WTC11 (cell line): ENCODE results near the gene DPP9. TPM values are rescaled to one million over a fixed set of nuclear protein-coding genes. Genes with fewer than 3 reads are reported as not detected.
"Not testable (repeated sequence)": the region's sequence is repeated elsewhere in the genome, so short reads cannot be mapped to it uniquely, and the experiment has no call there.

Experiments used
- ATAC-seq: fragments of 200-7000 bp; cut with Tn5 transposase; 2 replicates; pipeline ENCODE4 v1.10.0; 2021; ENCODE audit warnings: mild to moderate bottlenecking, moderate library complexity
- CTCF ChIA-PET: fragments of 300-600 bp; sonication (Branson Sonifier 250); formaldehyde crosslinking; loops from one replicate; lab custom pipeline; 2021; ENCODE audit warnings: antibody characterized with exemption; lab: Charles Lee
- POLR2A ChIA-PET: fragments of 350-600 bp; sonication (Branson Sonifier 250); formaldehyde crosslinking; loops from one replicate; lab custom pipeline; 2021; ENCODE audit warnings: antibody characterized with exemption; lab: Charles Lee
- DNase-seq: peaks from one replicate; pipeline ENCODE4 v3.0.0; 2021; ENCODE audit warnings: low spot score
- H3K27ac Mint-ChIP-seq: 2 replicates; pipeline ENCODE4 v1.8.0; 2021; ENCODE audit warnings: mixed read lengths
- H3K27me3 Mint-ChIP-seq: 2 replicates; pipeline ENCODE4 v1.8.0; 2021; ENCODE audit warnings: low read depth, mild to moderate bottlenecking, moderate library complexity, mixed read lengths
- H3K36me3 Mint-ChIP-seq: 2 replicates; pipeline ENCODE4 v1.8.0; 2021; ENCODE audit warnings: mixed read lengths
- H3K4me1 Mint-ChIP-seq: 2 replicates; pipeline ENCODE4 v1.8.0; 2022; ENCODE audit warnings: mixed read lengths
- H3K4me3 Mint-ChIP-seq: 2 replicates; pipeline ENCODE4 v1.8.0; 2021; ENCODE audit warnings: mild to moderate bottlenecking, moderate library complexity, mixed read lengths
- H3K9me3 Mint-ChIP-seq: 2 replicates; pipeline ENCODE4 v1.8.0; 2021; ENCODE audit warnings: mixed read lengths
- ATF3 ChIP-seq: sonication (generic); formaldehyde crosslinking; conservative IDR thresholded peaks from 2 replicates; pipeline ENCODE4 v1.8.1; 2022; ENCODE audit warnings: mild to moderate bottlenecking, missing genetic modification reagents
- ATF6 ChIP-seq: sonication (generic); formaldehyde crosslinking; IDR thresholded peaks from 2 replicates; pipeline ENCODE4 v1.8.1; 2023; ENCODE audit warnings: mild to moderate bottlenecking, missing genetic modification reagents
- E2F1 ChIP-seq: sonication (generic); formaldehyde crosslinking; IDR thresholded peaks from 2 replicates; pipeline ENCODE4 v1.8.0; 2022; ENCODE audit warnings: mild to moderate bottlenecking, missing genetic modification reagents
- ELF4 ChIP-seq: sonication (generic); formaldehyde crosslinking; IDR thresholded peaks from 2 replicates; pipeline ENCODE4 v1.8.1; 2022; ENCODE audit warnings: low read depth, mild to moderate bottlenecking, moderate library complexity, missing genetic modification reagents
- GRHL2 ChIP-seq: fragments of 250-450 bp; sonication (Bioruptor Pico); IDR thresholded peaks from 2 replicates; pipeline ENCODE4 v1.8.0; 2022; ENCODE audit warnings: mild to moderate bottlenecking, moderate library complexity; ENCODE audit not compliant: insufficient replicate concordance, severe bottlenecking
- IRF2 ChIP-seq: sonication (generic); formaldehyde crosslinking; IDR thresholded peaks from 2 replicates; pipeline ENCODE4 v1.8.0; 2022; ENCODE audit warnings: low read depth, missing genetic modification reagents, borderline replicate concordance
- JUN ChIP-seq: sonication (generic); formaldehyde crosslinking; IDR thresholded peaks from 2 replicates; pipeline ENCODE4 v1.8.0; 2023; ENCODE audit warnings: mild to moderate bottlenecking, missing genetic modification reagents
- MAX ChIP-seq: sonication (generic); formaldehyde crosslinking; IDR thresholded peaks from 2 replicates; pipeline ENCODE4 v1.8.0; 2022; ENCODE audit warnings: mild to moderate bottlenecking, missing genetic modification reagents
- MLX ChIP-seq: sonication (generic); formaldehyde crosslinking; IDR thresholded peaks from 2 replicates; pipeline ENCODE4 v1.8.1; 2023; ENCODE audit warnings: mild to moderate bottlenecking, missing genetic modification reagents, moderate library complexity
- SMAD3 ChIP-seq: sonication (generic); formaldehyde crosslinking; IDR thresholded peaks from 2 replicates; pipeline ENCODE4 v1.8.0; 2022; ENCODE audit warnings: missing genetic modification reagents, mild to moderate bottlenecking, borderline replicate concordance
- SP1 ChIP-seq: sonication (generic); formaldehyde crosslinking; conservative IDR thresholded peaks from 2 replicates; pipeline ENCODE4 v1.8.1; 2022; ENCODE audit warnings: missing genetic modification reagents
- TP53 ChIP-seq: sonication (generic); formaldehyde crosslinking; IDR thresholded peaks from 2 replicates; pipeline ENCODE4 v1.8.1; 2023; ENCODE audit warnings: mild to moderate bottlenecking, missing genetic modification reagents
- USF1 ChIP-seq: sonication (generic); formaldehyde crosslinking; IDR thresholded peaks from 2 replicates; pipeline ENCODE4 v1.8.0; 2022; ENCODE audit warnings: mild to moderate bottlenecking, missing genetic modification reagents
- ZBTB43 ChIP-seq: sonication (generic); formaldehyde crosslinking; IDR thresholded peaks from 2 replicates; pipeline ENCODE4 v1.8.1; 2023; ENCODE audit warnings: mild to moderate bottlenecking, missing genetic modification reagents
- ZNF219 ChIP-seq: sonication (generic); formaldehyde crosslinking; IDR thresholded peaks from 2 replicates; pipeline ENCODE4 v1.8.0; 2023; ENCODE audit warnings: missing genetic modification reagents, mild to moderate bottlenecking, borderline replicate concordance
- ZNF232 ChIP-seq: sonication (generic); formaldehyde crosslinking; IDR thresholded peaks from 2 replicates; pipeline ENCODE4 v1.8.0; 2022; ENCODE audit warnings: mild to moderate bottlenecking, missing genetic modification reagents
- total RNA-seq: library from RNA; stranded (reverse); gene quantifications from 3 replicates; pipeline ENCODE4 v1.2.3, GENCODE V29; 2021

Gene DPP9
- total RNA-seq, 1 experiment from 2014 or later, result 52.9 TPM

- peaks cover 12% of the 10 kb centered on the region for H3K36me3 Mint-ChIP-seq
- no peaks in the 10 kb centered on the region for H3K4me1 Mint-ChIP-seq
- POLR2A ChIA-PET, result no interaction called here
- no peak for DNase-seq
- H3K27me3 Mint-ChIP-seq, result no peaks in the 10 kb centered on the region
- ATAC-seq, result no peak
- no peak for TF ChIP-seq E2F1 (CRISPR knock-in tag)
- no peak for TF ChIP-seq JUN
- no peak for TF ChIP-seq IRF2 (CRISPR knock-in tag)
- no peak for TF ChIP-seq SMAD3 (CRISPR knock-in tag)
- no peak for TF ChIP-seq TP53 (CRISPR knock-in tag)
- TF ChIP-seq MAX (CRISPR knock-in tag), result no peak
- TF ChIP-seq ELF4, result no peak
- TF ChIP-seq ATF3 (CRISPR knock-in tag), result no peak
- no peak for TF ChIP-seq SP1 (CRISPR knock-in tag)
- no peak for TF ChIP-seq ZNF232
- TF ChIP-seq ZBTB43 (CRISPR knock-in tag), result no peak
- no peak for TF ChIP-seq ZNF219 (CRISPR knock-in tag)
- H3K27ac Mint-ChIP-seq, result no peak overlapping the region
- CTCF ChIA-PET, result no interaction called here
- no peaks in the 10 kb centered on the region for H3K9me3 Mint-ChIP-seq
- no peak overlapping the region for H3K4me3 Mint-ChIP-seq
These were observed 39.1 kb downstream of the DPP9 start for GRCh38 chr19:4684312-4685095.

- CTCF ChIA-PET, result no interaction called here
- Mint-ChIP-seq H3K27ac (no peak overlapping the region), H3K4me1 (peaks cover 3% of the 10 kb centered on the region), H3K27me3 (no peaks in the 10 kb centered on the region), H3K9me3 (no peaks in the 10 kb centered on the region), H3K36me3 (peaks cover 12% of the 10 kb centered on the region), H3K4me3 (no peak overlapping the region)
- TF ChIP-seq ATF6 (CRISPR knock-in tag), result no peak
- TF ChIP-seq MAX (CRISPR knock-in tag), result no peak
- TF ChIP-seq GRHL2 (CRISPR knock-in tag), result no peak
- TF ChIP-seq JUN, result no peak
- no peak for TF ChIP-seq USF1 (CRISPR knock-in tag)
- no peak for TF ChIP-seq MLX (CRISPR knock-in tag)
- DNase-seq (no peak), ATAC-seq (no peak)
- POLR2A ChIA-PET, result no interaction called here
These were observed 41.0 kb downstream of the DPP9 start for GRCh38 chr19:4682417-4683200.

GRCh38 chr19:4680021-4680420, 43.6 kb downstream of the DPP9 start:
- Mint-ChIP-seq H3K36me3 (peaks cover 15% of the 10 kb centered on the region), H3K4me1 (peaks cover 12% of the 10 kb centered on the region)
- ATAC-seq, DNase-seq, POLR2A ChIA-PET, H3K27me3 Mint-ChIP-seq, H3K9me3 Mint-ChIP-seq, H3K27ac Mint-ChIP-seq, H3K4me3 Mint-ChIP-seq: not testable (repeated sequence)
- CTCF ChIA-PET, result interaction anchor here (0.7 to 1.5 kb wide), 4 partner anchors 10 to 413 kb away, joined by 3 to 4 read pairs (median 3); no protein-coding TSS in a partner anchor
